HG03521 (cell line): ENCODE data around the gene INAFM2.

ENCODE experiments used
- ATAC-seq: cut with Tn5 transposase; IDR thresholded peaks from one replicate; pipeline ENCODE4 v1.9.1; 2021; ENCODE audit warnings: mild to moderate bottlenecking, moderate library complexity; ENCODE audit not compliant: unreplicated experiment

INAFM2 gene

DNA sequence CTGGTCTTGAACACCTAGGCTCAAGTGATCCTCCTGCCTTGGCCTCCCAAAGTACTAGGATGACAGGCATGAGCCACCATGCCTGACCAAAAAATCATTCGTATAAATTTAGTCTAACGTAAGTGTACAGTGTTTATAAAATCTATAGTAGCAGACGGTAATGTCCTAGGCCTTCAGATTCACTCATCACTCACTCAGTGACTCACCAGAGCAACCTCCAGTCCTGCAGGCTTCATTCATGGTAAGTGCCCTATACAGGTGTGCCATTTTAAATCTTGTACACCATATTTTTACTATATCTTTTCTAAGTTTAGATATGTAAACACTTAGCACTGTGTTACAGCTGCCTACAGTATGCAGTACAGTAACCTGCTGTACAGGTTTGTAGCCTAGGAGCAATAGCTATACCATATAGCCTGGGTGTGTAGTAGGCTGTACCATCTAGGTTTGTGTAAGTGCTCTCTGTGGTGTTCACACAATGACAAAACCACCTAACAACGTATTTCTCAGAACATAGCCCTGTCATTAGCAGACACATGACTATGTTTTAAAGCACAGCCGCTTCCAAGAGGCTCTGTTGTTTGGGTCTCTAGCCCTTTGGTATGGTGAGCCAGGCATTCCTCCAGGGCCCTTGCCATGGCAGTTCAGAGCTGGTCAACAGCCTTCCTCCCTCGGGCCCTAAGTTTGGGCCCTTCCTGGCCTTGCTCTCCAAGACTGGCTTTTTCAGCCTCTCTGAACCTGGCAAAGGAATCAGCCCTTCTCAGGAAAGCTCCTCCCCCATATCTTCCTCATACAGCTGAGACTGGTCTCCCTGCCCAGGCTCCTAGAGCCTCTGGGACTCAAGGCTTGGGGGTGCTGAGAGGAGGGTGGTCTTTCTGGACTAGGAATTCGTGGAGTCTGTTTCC is 19.2 kb downstream of the INAFM2 start:
- ATAC-seq = no peak

DNA sequence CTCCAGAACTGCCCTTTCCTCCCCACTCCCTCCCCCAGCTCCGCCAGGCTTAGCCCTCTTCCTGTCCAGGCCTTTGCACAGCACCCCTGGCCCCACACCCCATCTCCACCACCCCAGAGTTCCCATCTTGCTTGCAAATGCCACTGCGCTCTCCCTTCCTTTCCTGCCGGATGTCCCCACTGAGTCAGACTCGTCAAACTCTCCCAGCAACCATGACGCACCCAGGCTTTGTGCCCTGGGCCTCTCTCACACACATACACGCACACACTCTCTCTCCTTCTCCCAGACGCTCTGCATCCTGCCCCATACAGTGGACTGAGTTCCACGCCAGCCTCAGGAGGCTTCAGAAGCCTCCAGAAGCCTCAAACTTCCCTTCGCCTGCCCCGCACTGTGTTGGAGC is 20.0 kb downstream of the INAFM2 start:
- ATAC-seq = no peak

DNA sequence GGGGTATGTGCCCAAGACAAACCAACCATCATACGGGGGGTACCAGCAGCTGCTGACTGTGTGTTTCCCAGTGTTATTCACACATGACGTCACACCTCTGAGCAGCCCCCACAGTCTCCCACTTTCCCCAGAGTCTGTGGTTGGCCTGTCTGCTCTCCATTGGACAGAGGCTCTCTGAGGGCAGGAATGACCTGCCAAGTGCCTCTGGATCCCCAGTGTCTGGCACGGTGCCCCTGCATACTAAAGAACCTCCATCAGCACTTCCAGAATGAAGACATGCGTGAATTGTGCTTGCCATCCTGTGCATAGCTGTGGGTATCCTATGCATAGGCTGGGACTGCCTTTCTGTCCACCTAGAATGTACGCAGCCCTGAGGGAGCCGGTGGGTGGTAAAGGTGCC is 20.7 kb downstream of the INAFM2 start:
- ATAC-seq = no peak

DNA sequence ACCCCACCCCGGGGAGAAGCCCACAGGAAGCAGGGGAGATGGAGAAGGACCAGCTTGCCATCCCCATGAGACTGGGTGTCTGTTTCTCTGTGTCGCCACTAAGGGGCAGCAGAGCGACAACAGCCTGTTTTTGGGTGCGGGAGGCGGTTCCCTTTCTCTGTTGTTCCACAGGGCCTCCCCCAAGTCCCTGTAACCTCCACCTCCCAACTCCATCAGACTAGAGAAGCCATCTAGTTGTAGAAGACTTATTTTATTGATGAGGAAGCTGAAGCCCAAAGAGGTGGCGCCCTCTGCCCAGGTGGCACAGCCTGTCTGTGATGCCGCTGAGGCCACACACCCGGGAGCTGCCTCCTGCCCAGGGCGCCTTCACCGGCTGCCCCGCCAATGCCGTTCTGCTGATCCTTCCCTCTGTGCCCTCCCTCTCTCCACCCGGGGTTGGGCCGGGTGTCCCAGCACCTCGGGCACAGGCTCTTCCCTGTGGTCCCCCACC is 21.2 kb downstream of the INAFM2 start:
- ATAC-seq = no peak

DNA sequence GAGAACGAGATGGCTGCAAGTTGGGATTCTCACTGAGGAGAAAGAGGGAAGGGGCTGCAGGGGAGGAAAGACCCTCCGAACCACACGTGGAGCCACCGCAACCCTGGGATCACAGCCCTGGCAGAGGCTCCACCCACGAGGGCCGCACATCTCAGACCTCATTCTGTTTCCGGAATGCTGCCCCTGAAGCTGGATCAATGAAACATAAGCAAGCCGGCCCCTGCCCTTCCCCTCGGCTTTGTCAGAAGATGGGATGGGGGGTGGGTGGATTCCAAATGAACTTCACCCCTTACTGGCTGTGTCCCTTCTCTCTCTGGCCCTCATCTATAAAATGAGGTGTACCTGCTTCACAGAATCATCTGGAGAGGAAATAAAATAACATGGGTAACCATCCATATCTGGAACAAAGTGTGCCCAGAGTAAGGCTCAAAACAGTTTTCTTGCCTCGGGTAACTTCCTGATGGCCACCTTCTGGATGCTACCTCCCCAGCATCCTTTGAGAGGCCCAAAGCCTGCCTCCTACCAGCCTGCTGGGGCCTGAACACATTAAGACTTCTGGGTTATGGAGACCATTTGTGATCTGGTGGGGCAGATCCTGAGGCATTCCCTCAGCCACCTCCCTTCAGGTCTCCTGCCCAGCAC is 21.9 kb downstream of the INAFM2 start:
- no peak for ATAC-seq

DNA sequence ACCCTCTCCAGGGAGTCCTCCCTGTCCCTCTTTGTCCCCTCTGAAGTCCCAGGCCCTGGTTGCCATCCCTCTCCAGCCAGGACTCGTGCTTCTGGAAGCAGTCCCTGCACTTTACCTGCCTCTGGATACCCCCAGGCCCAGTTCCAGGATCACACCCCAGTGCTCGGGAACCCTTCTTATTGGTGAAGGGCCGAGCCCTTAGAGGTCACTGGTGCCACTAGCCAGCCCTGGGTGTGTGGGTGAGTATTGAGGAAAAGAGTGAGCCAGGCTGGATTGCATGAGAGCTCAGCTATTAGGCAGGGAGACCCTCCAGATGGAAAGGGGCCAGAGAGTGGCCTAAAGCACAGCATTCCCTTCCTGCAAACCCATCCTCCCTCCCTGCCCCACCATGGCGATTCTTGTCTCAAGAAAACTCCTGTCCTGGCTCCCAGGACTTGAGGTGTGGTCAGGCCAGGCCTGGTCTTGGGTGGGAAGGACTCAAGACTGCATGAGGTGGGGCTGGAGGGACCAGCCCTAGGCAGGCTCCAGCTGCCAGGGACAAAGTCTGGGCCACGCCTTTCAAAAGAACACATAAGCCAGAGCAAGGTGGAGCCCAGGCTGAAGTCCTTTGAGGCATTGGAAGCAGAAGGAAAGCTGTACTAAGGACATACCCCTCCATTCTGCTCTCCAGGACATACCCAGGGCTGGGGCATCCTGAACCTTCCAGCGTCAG is 22.5 kb downstream of the INAFM2 start:
- no peak for ATAC-seq

DNA sequence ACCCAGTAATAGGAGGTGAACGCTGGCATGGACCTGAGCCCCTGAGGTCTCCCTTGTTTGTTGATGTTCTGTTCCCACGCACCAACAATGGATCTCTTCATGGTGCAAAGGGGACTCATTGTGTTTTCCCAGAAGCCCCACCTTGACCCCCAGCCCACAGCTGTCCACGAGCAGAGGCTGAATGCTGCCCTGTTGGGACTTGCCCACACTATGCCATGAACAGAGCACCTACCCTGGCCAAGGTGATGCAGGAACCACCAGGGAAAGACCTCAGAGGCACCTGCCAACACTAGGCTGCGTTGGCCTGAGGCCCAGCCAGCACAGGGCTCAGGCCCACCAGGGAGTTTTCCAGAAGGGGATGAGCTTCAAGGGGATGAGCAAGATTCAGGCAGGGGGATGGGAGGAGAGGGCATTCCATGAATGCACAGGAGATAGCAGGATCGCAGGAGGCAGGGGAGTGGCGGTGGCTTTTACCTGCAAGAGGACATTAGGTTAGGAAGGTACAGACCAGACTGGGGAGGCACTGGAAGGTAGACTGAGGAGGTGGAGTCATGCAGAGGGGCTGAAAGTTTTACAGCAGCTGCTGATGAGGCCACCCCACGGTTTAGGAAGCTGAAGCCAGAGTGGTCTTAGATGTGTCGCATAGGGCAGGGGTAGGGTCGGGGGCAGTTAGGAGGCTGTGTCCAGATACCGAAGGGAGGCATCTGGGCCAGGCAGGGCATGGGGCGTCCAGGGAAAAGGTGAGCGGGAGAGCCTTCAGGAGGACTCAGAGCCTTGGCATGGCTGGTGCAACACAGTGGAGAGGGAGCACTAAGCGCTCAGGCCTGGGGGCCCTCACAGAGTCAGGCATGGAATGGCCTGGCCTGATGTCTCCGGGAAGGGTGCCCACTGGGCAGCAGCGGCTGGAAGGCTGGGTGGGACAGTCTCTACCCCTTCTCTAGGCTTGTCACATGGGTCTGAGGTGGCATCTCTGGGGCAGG is 23.4 kb downstream of the INAFM2 start:
- no peak for ATAC-seq

DNA sequence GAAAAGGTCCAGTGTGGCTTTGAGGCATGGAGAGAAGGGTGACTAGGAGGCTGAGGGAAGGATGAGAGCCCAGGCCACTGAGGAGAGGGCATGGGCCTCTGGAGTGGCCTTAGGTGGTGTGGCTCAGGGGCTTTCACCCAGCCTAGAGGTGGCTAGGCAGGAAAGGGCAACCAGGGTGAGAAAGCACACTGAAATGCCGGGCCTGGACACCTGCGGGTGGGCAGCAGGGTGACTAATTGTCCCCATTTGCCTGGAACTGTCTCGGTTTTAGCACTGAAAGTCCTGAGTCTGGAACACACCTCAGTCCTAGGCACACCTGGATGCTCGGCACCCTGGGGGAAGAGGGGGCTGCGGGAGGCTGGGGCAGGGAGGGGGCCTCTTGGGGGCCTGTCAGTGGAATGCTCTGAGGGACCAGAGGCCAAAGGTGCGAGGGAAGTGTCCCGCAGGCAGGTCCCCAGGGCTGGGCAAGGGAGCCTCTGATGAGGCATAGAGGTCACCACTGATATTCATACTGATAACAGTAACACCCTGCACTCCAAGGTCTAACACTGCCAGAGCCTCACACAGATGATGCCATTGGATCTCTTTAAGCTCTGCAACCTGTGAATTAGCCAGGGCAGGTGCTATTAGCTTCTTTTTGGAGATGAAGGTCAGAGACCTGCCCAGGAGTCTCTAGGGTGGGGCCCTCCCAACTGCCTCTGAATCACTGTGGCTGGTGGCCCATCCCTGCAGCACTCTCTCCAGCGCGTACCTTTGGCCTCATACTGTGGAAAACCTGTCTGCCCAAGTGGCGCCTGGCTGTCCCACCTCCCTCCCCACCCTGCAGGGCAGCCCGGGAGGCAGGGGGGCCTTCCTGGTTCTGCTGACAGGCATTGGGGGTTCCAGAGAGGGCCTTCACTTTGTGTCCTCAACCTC is 24.3 kb downstream of the INAFM2 start:
- no peak for ATAC-seq

DNA sequence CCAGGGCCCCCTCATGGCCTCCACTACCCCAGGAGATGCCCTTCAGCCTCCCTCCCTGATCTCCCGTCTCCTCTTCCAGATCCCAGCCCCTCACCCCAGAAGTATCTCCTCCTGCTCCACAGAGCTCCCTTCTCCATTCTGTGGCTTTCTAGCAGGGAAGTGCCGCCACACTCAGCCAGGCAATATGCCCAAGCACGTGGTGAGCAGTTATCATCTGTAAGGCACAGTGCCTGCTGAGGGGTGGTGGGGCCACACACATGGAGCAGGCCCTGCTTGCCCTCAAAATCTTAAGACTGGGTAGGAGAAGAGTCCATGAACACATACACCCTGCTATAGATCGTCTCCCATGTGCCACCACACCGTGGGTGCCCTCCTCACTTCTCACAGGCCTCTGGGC is 25.0 kb downstream of the INAFM2 start:
- ATAC-seq = no peak

DNA sequence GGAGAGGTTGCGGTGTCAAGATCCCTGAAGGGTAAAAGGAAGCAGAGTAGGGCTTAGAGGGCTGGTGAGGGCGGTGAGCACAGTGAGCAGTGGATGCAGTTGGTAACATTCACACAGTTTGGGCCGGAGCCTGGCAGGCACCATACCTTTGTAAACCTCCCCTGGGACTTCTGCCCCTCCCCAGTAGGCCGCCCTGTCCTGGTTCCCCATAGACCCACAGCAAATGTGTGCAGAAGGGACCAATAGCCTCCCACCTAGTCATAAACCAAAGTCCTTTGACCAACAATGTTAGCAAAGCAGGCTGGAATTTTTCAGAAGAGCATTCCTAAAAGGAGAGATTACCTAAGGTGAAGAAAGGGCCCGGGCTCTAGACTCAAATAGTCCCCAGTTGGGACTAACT is 25.7 kb downstream of the INAFM2 start:
- ATAC-seq = no peak

DNA sequence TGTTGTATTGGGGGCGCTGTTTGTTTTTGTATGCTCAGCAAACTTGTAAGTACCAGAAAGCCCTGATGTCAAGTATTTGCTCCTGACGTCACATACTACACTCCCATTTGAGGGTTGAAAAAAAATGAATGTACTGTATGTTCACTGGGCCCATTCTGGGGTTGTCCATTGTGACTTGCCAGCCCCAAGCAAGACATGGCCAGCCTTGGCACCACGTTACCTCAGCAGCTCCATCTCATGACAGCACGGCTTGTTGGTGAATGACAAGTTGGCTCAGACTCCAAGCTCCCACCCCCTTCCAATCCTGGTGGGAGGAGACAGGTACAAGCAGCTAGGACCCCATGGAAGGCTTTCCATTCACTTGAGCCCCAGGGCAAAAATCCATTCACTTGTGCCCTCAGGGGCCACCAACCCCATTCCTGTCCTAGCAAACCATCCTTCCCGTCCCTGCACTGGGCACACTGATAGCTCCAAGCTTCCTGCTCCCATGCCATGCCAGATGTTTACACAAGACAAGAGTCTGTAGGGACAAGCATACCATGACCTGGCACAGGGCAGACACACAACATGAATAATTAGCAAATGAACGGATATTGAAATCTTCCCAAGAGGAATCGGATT is 28.9 kb downstream of the INAFM2 start:
- ATAC-seq = no peak

DNA sequence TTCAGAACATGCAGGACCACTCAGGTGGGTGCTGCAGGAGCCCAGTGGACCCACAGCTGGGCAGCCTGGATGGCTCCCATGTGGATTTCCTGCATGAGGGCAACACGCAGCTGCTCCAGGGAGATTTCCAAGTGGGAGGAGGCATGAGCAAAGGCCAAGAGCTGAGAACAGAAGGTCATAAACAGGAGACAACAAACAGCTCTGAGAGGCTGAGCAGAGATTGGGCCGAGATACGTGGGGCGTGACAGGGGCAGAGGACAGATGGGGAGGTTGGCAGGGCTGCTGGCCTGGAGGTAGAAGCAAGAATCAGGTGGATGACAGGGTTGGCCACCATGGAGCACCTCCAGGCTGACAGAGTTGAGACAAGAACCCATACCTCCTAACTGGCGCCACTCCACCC is 30.2 kb downstream of the INAFM2 start:
- no peak for ATAC-seq

DNA sequence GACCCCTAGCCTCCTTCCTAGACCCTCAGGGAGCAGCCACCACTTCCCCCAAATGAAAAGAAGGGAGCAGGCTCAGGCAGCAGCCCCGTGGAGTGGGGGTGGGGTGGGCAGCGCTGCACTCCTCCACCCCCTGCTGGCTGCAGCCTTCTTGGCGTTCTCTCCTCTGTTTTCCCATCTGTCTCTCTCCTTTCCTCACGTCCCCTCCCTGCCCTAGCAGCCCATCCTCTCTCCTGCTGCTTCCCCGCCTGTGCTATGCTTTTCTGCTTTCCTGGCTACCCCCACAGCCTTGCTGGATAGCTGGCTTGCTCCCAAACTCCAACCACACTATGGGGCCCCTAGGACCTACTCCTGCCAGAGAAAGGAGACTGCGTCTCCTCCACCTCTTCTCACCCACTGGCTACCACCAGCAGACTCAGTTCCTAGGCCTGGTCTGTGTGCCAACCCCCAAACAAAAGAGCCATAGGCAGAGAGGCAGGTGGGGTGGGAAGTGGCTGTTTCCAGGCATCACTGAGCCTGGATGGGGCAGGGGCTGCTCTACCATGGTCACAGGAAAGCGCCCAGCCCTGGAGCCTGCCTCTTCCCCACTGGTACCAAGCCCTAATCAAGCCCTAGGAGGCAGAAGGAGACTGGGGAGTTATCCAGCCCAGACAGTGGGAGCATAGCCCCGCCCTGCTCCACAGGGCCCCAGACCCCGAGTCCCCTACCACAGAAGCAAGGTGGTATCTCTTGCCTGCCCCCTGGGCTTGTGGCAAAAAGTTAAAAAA is 31.1 kb downstream of the INAFM2 start:
- ATAC-seq = no peak

DNA sequence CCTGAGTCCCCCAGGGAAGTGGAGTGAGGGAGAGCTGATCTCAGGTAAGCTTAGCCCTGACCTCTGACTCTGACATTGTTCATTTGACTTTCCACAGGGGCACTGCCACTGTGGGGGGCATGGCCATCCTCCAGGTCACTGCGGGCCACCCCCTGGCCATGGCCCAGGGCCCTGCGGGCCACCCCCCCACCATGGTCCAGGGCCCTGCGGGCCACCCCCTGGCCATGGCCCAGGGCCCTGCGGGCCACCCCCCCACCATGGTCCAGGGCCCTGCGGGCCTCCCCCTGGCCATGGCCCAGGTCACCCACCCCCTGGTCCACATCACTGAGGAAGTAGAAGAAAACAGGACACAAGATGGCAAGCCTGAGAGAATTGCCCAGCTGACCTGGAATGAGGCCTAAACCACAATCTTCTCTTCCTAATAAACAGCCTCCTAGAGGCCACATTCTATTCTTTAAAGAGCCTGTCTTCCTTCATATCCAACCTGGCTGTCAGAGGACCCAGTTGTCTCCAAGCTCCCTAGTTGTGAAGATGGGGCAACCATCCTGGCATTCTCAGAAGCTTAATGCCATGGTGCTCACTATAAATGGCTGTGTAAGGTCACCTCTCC is 32.6 kb downstream of the INAFM2 start:
- ATAC-seq = no peak

DNA sequence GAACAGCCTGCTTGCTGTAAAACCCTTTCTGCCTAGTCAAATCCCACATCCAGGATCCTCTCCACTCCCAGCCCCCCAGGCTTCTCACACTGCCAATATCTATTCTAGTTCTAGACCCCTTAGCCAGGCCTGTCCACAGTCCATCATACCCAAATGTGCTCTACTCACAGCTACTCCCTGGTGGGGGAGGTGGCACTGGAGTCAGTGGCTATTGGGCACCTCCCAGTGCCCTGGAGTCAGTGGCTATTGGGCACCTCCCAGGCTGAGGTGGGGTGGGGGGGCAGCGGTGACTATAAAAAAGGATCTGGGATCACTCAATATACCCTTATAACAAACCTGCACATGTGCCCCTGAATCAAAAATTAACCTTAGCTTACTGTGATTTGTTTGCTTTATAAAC is 33.8 kb downstream of the INAFM2 start:
- ATAC-seq = no peak

DNA sequence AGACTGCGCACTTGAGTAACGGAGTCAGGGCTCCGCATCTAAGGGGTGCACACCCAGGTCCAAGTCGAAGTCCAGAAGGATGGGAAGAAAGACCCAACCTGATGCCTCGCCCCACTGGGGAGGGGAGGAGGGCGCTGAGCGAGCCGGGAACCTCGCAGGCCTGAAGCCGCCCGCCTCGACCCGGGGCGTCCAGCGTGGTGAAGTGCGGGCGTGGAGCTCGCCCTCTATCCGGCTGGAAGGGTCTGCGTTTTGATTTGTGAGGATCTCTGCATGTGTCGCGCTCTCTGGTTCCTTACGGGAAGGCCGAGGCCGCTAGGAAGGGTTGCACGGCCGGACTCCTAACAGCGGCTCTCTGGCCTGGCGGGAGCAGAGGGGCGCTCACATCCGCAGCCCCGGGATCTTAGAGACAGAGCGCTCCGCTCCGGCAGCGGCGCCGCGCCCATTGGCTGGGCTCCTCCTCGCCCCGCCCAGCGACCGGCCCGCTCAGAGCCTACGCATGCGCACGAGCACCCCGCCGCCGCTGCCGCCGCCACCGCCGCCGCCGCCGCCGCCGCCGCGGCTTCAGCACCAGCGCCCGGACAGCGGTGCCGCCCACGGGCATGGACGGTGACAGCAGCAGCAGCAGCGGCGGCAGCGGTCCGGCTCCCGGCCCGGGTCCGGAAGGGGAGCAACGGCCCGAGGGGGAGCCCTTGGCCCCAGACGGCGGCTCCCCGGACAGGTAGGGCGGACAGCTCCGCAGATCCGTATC is 34.4 kb downstream of the INAFM2 start, which contains the start of gene DISP2:
Gene DISP2, plus strand, starts transcription at position 497 of the 748 bp plus-strand sequence. Its CDS starts 103 bp downstream, at position 600.
- peak; percentile 75 for ATAC-seq
